K562 (cell line): Measurements from ENCODE around the gene AMELX. TPM values are rescaled to one million over a fixed set of nuclear protein-coding genes. Genes with fewer than 3 reads are reported as not detected.

Experiments
- ATAC-seq: fragments of 200-7000 bp; cut with Tn5 transposase; 3 replicates; pipeline ENCODE4 v1.9.1; 2020; ENCODE audit warnings: moderate library complexity
- BruUV-seq: library from RNA; stranded (reverse); fragments of 400-500 nt; replicated peaks from 2 replicates; lab custom pipeline; 2021; lab: Mats Ljungman, UMichigan
- CTCF ChIA-PET: fragments of 300-600 bp; formaldehyde crosslinking; extraction: SDS; loops from one replicate; lab custom pipeline; 2021; ENCODE audit warnings: low intra/inter-chr PET ratio; lab: Yijun Ruan, JAX
- POLR2A ChIA-PET: fragments of 300-600, 350-650 bp; sonication (Branson Sonifier 250); formaldehyde crosslinking; extraction: SDS; loops from one replicate; lab custom pipeline; 2021; ENCODE audit warnings: antibody characterized with exemption, inconsistent platforms; lab: Yijun Ruan, JAX
- DNase-seq, 4 experiments: peaks; one replicate each; pipeline versions ENCODE4 v3.0.0 to v3.0.0-alpha.2; 2011 to 2018; ENCODE audit warnings: low spot score in 3 of 4, mixed read lengths in 3 of 4; ENCODE audit errors: extremely low read depth in 1 of 4
- FAIRE-seq: peaks from 2 replicates; lab custom pipeline; 2011; peaks lifted over from hg19 to GRCh38; lab: Jason Lieb, UNC
- H2AFZ ChIP-seq: 2 replicates; pipeline ENCODE4 v1.6.0; 2011; ENCODE audit warnings: low read depth, low read length, control low read depth, inconsistent platforms
- H3K27ac ChIP-seq: fragments of 200-600 bp; 3 replicates; pipeline ENCODE4 v1.8.0; 2011; ENCODE audit warnings: low read depth, mild to moderate bottlenecking, control low read depth, inconsistent platforms, low read length, moderate library complexity, mixed read lengths; ENCODE audit errors: extremely low read depth
- H3K27me3 ChIP-seq, 2 experiments: fragments of 300-600 bp in 1 of 2; 2 replicates in 1 of 2; 3 replicates in 1 of 2; pipeline versions ENCODE4 v1.6.0 to v1.8.0; 2011; ENCODE audit warnings: inconsistent platforms in 2 of 2, low read length in 2 of 2, mild to moderate bottlenecking in 1 of 2, mixed read lengths in 1 of 2, moderate library complexity in 1 of 2; ENCODE audit not compliant: control insufficient read depth in 2 of 2, insufficient read depth in 2 of 2
- H3K36me3 ChIP-seq: fragments of 300-600 bp; 3 replicates; pipeline ENCODE4 v1.8.0; 2011; ENCODE audit warnings: mild to moderate bottlenecking, low read length, inconsistent platforms; ENCODE audit not compliant: control insufficient read depth, insufficient read depth
- H3K4me1 ChIP-seq, 2 experiments: fragments of 200-600 bp in 1 of 2; replicated peaks in 1 of 2; 2 replicates in 1 of 2; 3 replicates in 1 of 2; pipeline versions ENCODE4 v1.5.1 to v1.8.0; 2011; ENCODE audit warnings: inconsistent platforms in 2 of 2, low read length in 2 of 2, mild to moderate bottlenecking in 1 of 2, mixed read lengths in 1 of 2, moderate library complexity in 1 of 2; ENCODE audit not compliant: control insufficient read depth in 2 of 2, insufficient read depth in 2 of 2
- H3K4me2 ChIP-seq: 2 replicates; pipeline ENCODE4 v1.6.1; 2011; ENCODE audit warnings: low read length, control low read depth, inconsistent platforms, mixed read lengths; ENCODE audit not compliant: insufficient read depth
- H3K4me3 ChIP-seq: fragments of 200-600 bp; sonication (generic), shearing (Covaris generic); 2 replicates; pipeline ENCODE4 v1.5.1; 2016; ENCODE audit warnings: control low read depth, inconsistent platforms
- H3K79me2 ChIP-seq: fragments of 200-600 bp; 3 replicates; pipeline ENCODE4 v1.8.0; 2011; ENCODE audit warnings: low read length, inconsistent platforms; ENCODE audit not compliant: control insufficient read depth, insufficient read depth
- H3K9ac ChIP-seq, 2 experiments: 2 replicates each; pipeline versions ENCODE4 v1.6.0 to v1.6.1; 2011; ENCODE audit warnings: low read depth in 2 of 2, low read length in 2 of 2, control low read depth in 1 of 2, inconsistent platforms in 1 of 2, mild to moderate bottlenecking in 1 of 2, mixed read lengths in 1 of 2; ENCODE audit not compliant: insufficient read depth in 1 of 2
- H3K9me1 ChIP-seq: one replicate; pipeline ENCODE4 v1.6.0; 2011; ENCODE audit warnings: inconsistent platforms, mild to moderate bottlenecking, low read length, moderate library complexity; ENCODE audit not compliant: control insufficient read depth, insufficient read depth
- H3K9me3 ChIP-seq: replicated peaks from 2 replicates; pipeline ENCODE4 v1.5.1; 2011; ENCODE audit warnings: low read depth, low read length, inconsistent platforms; ENCODE audit not compliant: control insufficient read depth, insufficient read depth
- H4K20me1 ChIP-seq: replicated peaks from 2 replicates; pipeline ENCODE4 v1.6.1; 2011; ENCODE audit warnings: low read length, inconsistent platforms, mixed read lengths; ENCODE audit not compliant: control insufficient read depth, insufficient read depth
- CCNT2 ChIP-seq: IDR thresholded peaks from 2 replicates; pipeline ENCODE4 v1.6.1; 2011; ENCODE audit warnings: borderline replicate concordance, low read depth, mild to moderate bottlenecking, moderate library complexity, mixed read lengths, low read length; ENCODE audit not compliant: insufficient read length; ENCODE audit errors: extremely low read depth
- FUS ChIP-seq: fragments of 200-400 bp; formaldehyde crosslinking; optimal IDR thresholded peaks from 2 replicates; pipeline ENCODE3; 2017; ENCODE audit warnings: low read depth, low read length
- MLLT1 ChIP-seq, 2 experiments: fragments of 450-650 bp; IDR thresholded peaks; 2 replicates each; pipeline ENCODE4 v1.6.1; 2016
- RAD21 ChIP-seq, 2 experiments: fragments of 250-450 bp in 1 of 2; fragments of 450-650 bp in 1 of 2; sonication (Bioruptor Pico) in 1 of 2; formaldehyde crosslinking in 1 of 2; IDR thresholded peaks in 1 of 2; conservative IDR thresholded peaks in 1 of 2; 2 replicates each; pipeline versions ENCODE4 v1.4.0 to v1.8.0; 2020 to 2022; ENCODE audit warnings: mild to moderate bottlenecking in 2 of 2, moderate library complexity in 1 of 2
- RBM25 ChIP-seq: fragments of 200-400 bp; formaldehyde crosslinking; IDR thresholded peaks from 2 replicates; pipeline ENCODE4 v1.6.1; 2018; ENCODE audit warnings: low read length, low read depth, moderate library complexity; ENCODE audit not compliant: severe bottlenecking
- SUPT5H ChIP-seq: fragments of 450-650 bp; IDR thresholded peaks from 2 replicates; pipeline ENCODE4 v1.6.1; 2016
- TBL1XR1 ChIP-seq, 2 experiments: IDR thresholded peaks; 2 replicates each; pipeline ENCODE4 v1.6.1; 2012; ENCODE audit warnings: improper control_type of control experiment in 2 of 2, low read length in 2 of 2, mild to moderate bottlenecking in 1 of 2
- ZNF197 ChIP-seq: fragments of 200-800 bp; sonication (Bioruptor generic); IDR thresholded peaks from 2 replicates; pipeline ENCODE4 v1.6.1; 2016; ENCODE audit warnings: low read depth, missing genetic modification characterization, missing compliant biosample characterization
- ZNF764 ChIP-seq: fragments of 250-450 bp; sonication (Bioruptor Pico); IDR thresholded peaks from 2 replicates; pipeline ENCODE4 v1.4.0; 2020; ENCODE audit warnings: low read depth, mild to moderate bottlenecking, moderate library complexity
- WGBS: fragments of 100-300 bp; shearing (Covaris generic); methylation state at CpG from one replicate; pipeline ENCODE4 v1.1.6; 2016; ENCODE audit warnings: low coverage, mixed read lengths; ENCODE audit not compliant: insufficient coverage; ENCODE audit errors: missing lambda C conversion rate; 5-methylcytosine and 5-hydroxymethylcytosine counted together
- in situ Hi-C: fragments of 300-500 bp; cut with MboI; formaldehyde crosslinking; loops from 4 replicates; pipeline ENCODE4 v1.15.0; 2018; ENCODE audit warnings: inconsistent platforms, mixed read lengths
- intact Hi-C: fragments of 100-400 bp; cut with micrococcal nuclease; formaldehyde crosslinking; loops from 2 replicates; pipeline ENCODE4 v1.14.2; 2022
- polyA plus RNA-seq, 8 experiments: library from polyadenylated mRNA; depleted of rRNA in 4 of 8; stranded (reverse) in 5 of 8; unstranded in 3 of 8; fragments of >200 nt; fragmentation: Nextera tagmentation in 2 of 8; fragmentation: Illumina TruSeq in 1 of 8; extraction: Ambion mirVana in 2 of 8; extraction: Trizol in 1 of 8; gene quantifications; 2 replicates each; pipeline versions ENCODE4 v1.2.1 to v1.2.3, GENCODE V29; 2011 to 2014; ENCODE audit warnings: inconsistent platforms in 1 of 8, missing spikeins in 1 of 8
- total RNA-seq, 7 experiments: library from RNA; depleted of rRNA in 6 of 7; stranded (reverse); fragments of >200 nt in 6 of 7; fragmentation: Illumina TruSeq in 2 of 7; extraction: Trizol in 2 of 7; gene quantifications; 2 replicates each; pipeline versions ENCODE4 v1.2.1 to v1.2.3, GENCODE V29; 2011 to 2021; ENCODE audit warnings: low replicate concordance in 1 of 7

The AMELX gene
- total and polyA plus RNA-seq, 9 of the 15 experiments (the other 6 are each of a cell fraction or from before 2014, with no cell fraction given): 0.22 TPM; not detected in 8

- H3K36me3 ChIP-seq: no peaks in the 10 kb centered on the region
- 27% methylated on average over 5 of the region's 5 CpGs for WGBS
- no peak for TF ChIP-seq TBL1XR1 (IDR thresholded peaks at IDR 0.05; ENCODE audit: low read length in 2 of 2)
- TF ChIP-seq RAD21 (CRISPR knock-in tag; conservative IDR thresholded peaks at IDR 0.05 in 1 of 2, IDR thresholded peaks at IDR 0.05 in 1 of 2): no peak
- TF ChIP-seq ZNF764 (CRISPR knock-in tag): no peak
- TF ChIP-seq SUPT5H: no peak
- TF ChIP-seq CCNT2: no peak
- TF ChIP-seq MLLT1 (IDR thresholded peaks at IDR 0.05): no peak
- TF ChIP-seq ZNF197 (CRISPR knock-in tag): no peak
- no peak for TF ChIP-seq FUS
- no peak for TF ChIP-seq RBM25
- TF ChIP-seq, all 486 proteins: peak for 0
- FAIRE-seq (peak; percentile 23), DNase-seq (no peak), ATAC-seq (no peak; the same call in 2 of the 3 replicates)
- BruUV-seq: no TSS peak
- no peak overlapping the region for H3K4me3 ChIP-seq
- intact Hi-C loops (no loop called here), in situ Hi-C loops (no loop called here)
- no peaks in the 10 kb centered on the region for H3K9me1 ChIP-seq
- no peak overlapping the region for H2AFZ ChIP-seq
- CTCF ChIA-PET: no interaction called here
- H3K27ac ChIP-seq: no peak overlapping the region
- no peak overlapping the region for H3K9ac ChIP-seq
- POLR2A ChIA-PET: no interaction called here
- H3K79me2 ChIP-seq: peaks cover 59% of the 10 kb centered on the region
- H3K27me3 ChIP-seq: no peaks in the 10 kb centered on the region
- no peak overlapping the region for H3K4me2 ChIP-seq
- peaks cover 5 to 9% of the 10 kb centered on the region in 2 experiments; a peak in 4 of 5 replicates for H3K4me1 ChIP-seq
- H3K9me3 ChIP-seq: no peaks in the 10 kb centered on the region
- H4K20me1 ChIP-seq: no peaks in the 10 kb centered on the region
Observed at GRCh38 chrX:11296051-11296450, 2.8 kb downstream of the AMELX start.
